H1 (cell line): ENCODE results near the gene RFX2. TPM values are rescaled to one million over a fixed set of nuclear protein-coding genes. Genes with fewer than 3 reads are reported as not detected.

Source experiments
- CTCF ChIA-PET: fragments of 300-600 bp; sonication (Branson Sonifier 250); formaldehyde crosslinking; loops from one replicate; lab custom pipeline; 2021; ENCODE audit not compliant: partially characterized antibody; lab: Charles Lee
- POLR2A ChIA-PET: fragments of 300-600 bp; sonication (Branson Sonifier 250); formaldehyde crosslinking; loops from one replicate; lab custom pipeline; 2021; ENCODE audit warnings: inconsistent platforms; ENCODE audit not compliant: partially characterized antibody; lab: Charles Lee
- DNase-seq, 2 experiments: peaks; one replicate each; pipeline versions ENCODE4 v3.0.0 to v3.0.0-alpha.2; 2010 to 2022; ENCODE audit warnings: low spot score in 2 of 2, low read depth in 1 of 2, mixed read lengths in 1 of 2
- FAIRE-seq: peaks from 2 replicates; lab custom pipeline; 2011; peaks lifted over from hg19 to GRCh38; lab: Jason Lieb, UNC
- H2AFZ ChIP-seq: 2 replicates; pipeline ENCODE4 v1.8.1; 2012; ENCODE audit warnings: low read length, inconsistent platforms
- H2AK5ac ChIP-seq: 2 replicates; pipeline ENCODE4 v1.6.1; 2013; ENCODE audit warnings: low read depth, low read length
- H2BK120ac ChIP-seq: replicated peaks from 2 replicates; pipeline ENCODE3; 2013; ENCODE audit warnings: low read depth, low read length, inconsistent platforms
- H2BK12ac ChIP-seq: 2 replicates; pipeline ENCODE4 v1.6.1; 2013; ENCODE audit warnings: low read depth, low read length
- H2BK15ac ChIP-seq: 2 replicates; pipeline ENCODE4 v1.6.1; 2013; ENCODE audit warnings: low read length
- H2BK20ac ChIP-seq: 2 replicates; pipeline ENCODE4 v1.6.1; 2013; ENCODE audit warnings: low read length
- H2BK5ac ChIP-seq: 2 replicates; pipeline ENCODE4 v1.6.1; 2013; ENCODE audit warnings: low read depth, low read length
- H3K14ac ChIP-seq: 2 replicates; pipeline ENCODE4 v1.6.1; 2013; ENCODE audit warnings: inconsistent platforms; ENCODE audit not compliant: insufficient read length
- H3K18ac ChIP-seq: 2 replicates; pipeline ENCODE4 v1.6.1; 2013; ENCODE audit warnings: low read length; ENCODE audit errors: extremely low read depth
- H3K23ac ChIP-seq: 2 replicates; pipeline ENCODE4 v1.6.1; 2013; ENCODE audit warnings: inconsistent platforms; ENCODE audit not compliant: insufficient read length
- H3K23me2 ChIP-seq: 2 replicates; pipeline ENCODE4 v1.6.1; 2013; ENCODE audit warnings: low read depth, low read length
- H3K27ac ChIP-seq: 2 replicates; pipeline ENCODE4 v1.6.1; 2011; ENCODE audit warnings: low read depth, low read length, inconsistent platforms
- H3K27me3 ChIP-seq, 4 experiments: replicated peaks in 1 of 4; 1 replicate in 1 of 4; 2 replicates in 3 of 4; pipeline versions ENCODE4 v1.6.1 to v1.8.1; 2011 to 2013; ENCODE audit warnings: low read length in 3 of 4, mild to moderate bottlenecking in 3 of 4, inconsistent platforms in 2 of 4, mixed read lengths in 2 of 4, moderate library complexity in 1 of 4; ENCODE audit not compliant: control insufficient read depth in 3 of 4, insufficient read depth in 3 of 4; ENCODE audit errors: extremely low read depth in 1 of 4
- H3K36me3 ChIP-seq, 4 experiments: 2 replicates each; pipeline versions ENCODE4 v1.6.1 to v1.8.1; 2011 to 2013; ENCODE audit warnings: mild to moderate bottlenecking in 4 of 4, low read length in 3 of 4, moderate library complexity in 2 of 4, control low read depth in 1 of 4, inconsistent platforms in 1 of 4; ENCODE audit not compliant: insufficient read depth in 4 of 4, control insufficient read depth in 2 of 4
- H3K4ac ChIP-seq: replicated peaks from 2 replicates; pipeline ENCODE3; 2013; ENCODE audit warnings: low read length, low read depth, mixed read lengths, inconsistent platforms; ENCODE audit not compliant: insufficient read length
- H3K4me1 ChIP-seq, 4 experiments: replicated peaks in 1 of 4; 1 replicate in 1 of 4; 2 replicates in 3 of 4; pipeline versions ENCODE4 v1.6.1 to v1.8.1; 2011 to 2013; ENCODE audit warnings: low read length in 3 of 4, inconsistent platforms in 2 of 4, mixed read lengths in 1 of 4; ENCODE audit not compliant: insufficient read depth in 4 of 4, control insufficient read depth in 3 of 4
- H3K4me2 ChIP-seq, 2 experiments: 2 replicates each; pipeline versions ENCODE4 v1.6.1 to v1.8.1; 2011 to 2013; ENCODE audit warnings: low read depth in 2 of 2, low read length in 2 of 2, control low read depth in 1 of 2, inconsistent platforms in 1 of 2, mild to moderate bottlenecking in 1 of 2; ENCODE audit not compliant: insufficient read depth in 1 of 2
- H3K4me3 ChIP-seq, 4 experiments: fragments of 200-600, 300-600 bp in 1 of 4; sonication (generic), shearing (Covaris generic), sonication (Bioruptor Twin) in 1 of 4; 2 replicates each; pipeline versions ENCODE4 v1.5.1 to v1.8.1; 2011 to 2016; ENCODE audit warnings: low read length in 4 of 4, low read depth in 3 of 4, control low read depth in 2 of 4, inconsistent platforms in 2 of 4, mild to moderate bottlenecking in 2 of 4, mixed read lengths in 1 of 4, moderate library complexity in 1 of 4; ENCODE audit not compliant: insufficient read depth in 2 of 4; ENCODE audit errors: extremely low read depth in 1 of 4
- H3K56ac ChIP-seq: replicated peaks from 2 replicates; pipeline ENCODE3; 2013; ENCODE audit warnings: low read depth, mild to moderate bottlenecking, mixed read lengths, low read length, inconsistent platforms; ENCODE audit not compliant: insufficient read length
- H3K79me1 ChIP-seq: 2 replicates; pipeline ENCODE4 v1.6.1; 2013; ENCODE audit warnings: low read depth, low read length, control low read depth
- H3K79me2 ChIP-seq, 2 experiments: 2 replicates each; pipeline versions ENCODE4 v1.6.1 to v1.8.1; 2012 to 2013; ENCODE audit warnings: low read length in 2 of 2, mild to moderate bottlenecking in 2 of 2, inconsistent platforms in 1 of 2; ENCODE audit not compliant: insufficient read depth in 2 of 2, control insufficient read depth in 1 of 2
- H3K9ac ChIP-seq, 4 experiments: replicated peaks in 1 of 4; 1 replicate in 1 of 4; 2 replicates in 3 of 4; pipeline versions ENCODE4 v1.6.1 to v1.8.1; 2011 to 2013; ENCODE audit warnings: low read depth in 3 of 4, low read length in 3 of 4, control low read depth in 2 of 4, mild to moderate bottlenecking in 2 of 4, moderate library complexity in 2 of 4, inconsistent platforms in 1 of 4; ENCODE audit errors: extremely low read depth in 1 of 4
- H3K9me3 ChIP-seq, 2 experiments: 2 replicates each; pipeline versions ENCODE4 v1.6.1 to v1.8.1; 2012 to 2013; ENCODE audit warnings: mild to moderate bottlenecking in 2 of 2, moderate library complexity in 2 of 2, control low read depth in 1 of 2, inconsistent platforms in 1 of 2, low read depth in 1 of 2, low read length in 1 of 2, mixed read lengths in 1 of 2; ENCODE audit not compliant: insufficient read depth in 2 of 2
- H4K20me1 ChIP-seq, 2 experiments: replicated peaks in 1 of 2; 2 replicates each; pipeline versions ENCODE3 to v1.8.1; 2011 to 2013; ENCODE audit warnings: inconsistent platforms in 2 of 2, low read length in 2 of 2, mild to moderate bottlenecking in 1 of 2; ENCODE audit not compliant: insufficient read depth in 2 of 2, control insufficient read depth in 1 of 2
- H4K5ac ChIP-seq: 2 replicates; pipeline ENCODE4 v1.6.1; 2013; ENCODE audit warnings: low read length, low read depth, mixed read lengths, inconsistent platforms; ENCODE audit not compliant: insufficient read length
- H4K8ac ChIP-seq: 2 replicates; pipeline ENCODE4 v1.8.0; 2013; ENCODE audit warnings: mild to moderate bottlenecking, moderate library complexity, low read length, inconsistent platforms; ENCODE audit not compliant: insufficient read depth; ENCODE audit errors: extremely low read depth
- H4K91ac ChIP-seq: replicated peaks from 2 replicates; pipeline ENCODE3; 2013; ENCODE audit warnings: low read length, mixed read lengths, inconsistent platforms; ENCODE audit not compliant: insufficient read length
- RNF2 ChIP-seq: fragments of 200-900, 300-1000 bp; sonication (generic); IDR thresholded peaks from 2 replicates; pipeline ENCODE4 v1.7.1; 2016; ENCODE audit warnings: borderline replicate concordance, low read depth, mild to moderate bottlenecking, antibody characterized with exemption, low read length; ENCODE audit not compliant: poor library complexity, severe bottlenecking; ENCODE audit errors: missing control alignments
- WGBS, 2 experiments: shearing (Covaris generic) in 1 of 2; methylation state at CpG; one replicate each; pipeline versions ENCODE4 v1.1.6 to v1.1.7; 2013 to 2015; ENCODE audit warnings: low lambda C conversion rate in 2 of 2, mixed read lengths in 2 of 2, inconsistent platforms in 1 of 2, low coverage in 1 of 2, missing lambda C conversion rate in 1 of 2; ENCODE audit not compliant: insufficient replicate concordance in 2 of 2, insufficient coverage in 1 of 2, insufficient read length in 1 of 2; ENCODE audit errors: extremely low coverage in 1 of 2, missing lambda C conversion rate in 1 of 2; 5-methylcytosine and 5-hydroxymethylcytosine counted together
- polyA plus RNA-seq, 7 experiments: library from polyadenylated mRNA; depleted of rRNA in 3 of 7; stranded (reverse) in 5 of 7; unstranded in 2 of 7; fragments of >200 nt in 5 of 7; fragments of 200-250 nt in 2 of 7; gene quantifications; 1 replicate in 5 of 7; 2 replicates in 1 of 7; 4 replicates in 1 of 7; pipeline versions ENCODE4 v1.2.1 to v1.2.3, GENCODE V29; 2011 to 2013; ENCODE audit warnings: missing spikeins in 2 of 7, mixed read lengths in 2 of 7
- total RNA-seq: library from RNA; stranded (reverse); fragmentation: NEBNext Ultra II Directional; extraction: Animal tissue kit (Norgen Biotek cat#: 25700); gene quantifications from 2 replicates; pipeline ENCODE4 v1.2.1, GENCODE V29; 2021

The RFX2 gene
- total and polyA plus RNA-seq, 2 of the 8 experiments (the other 6 are each of a cell fraction or from before 2014, with no cell fraction given), result 4.8 to 5.3 TPM

DNA sequence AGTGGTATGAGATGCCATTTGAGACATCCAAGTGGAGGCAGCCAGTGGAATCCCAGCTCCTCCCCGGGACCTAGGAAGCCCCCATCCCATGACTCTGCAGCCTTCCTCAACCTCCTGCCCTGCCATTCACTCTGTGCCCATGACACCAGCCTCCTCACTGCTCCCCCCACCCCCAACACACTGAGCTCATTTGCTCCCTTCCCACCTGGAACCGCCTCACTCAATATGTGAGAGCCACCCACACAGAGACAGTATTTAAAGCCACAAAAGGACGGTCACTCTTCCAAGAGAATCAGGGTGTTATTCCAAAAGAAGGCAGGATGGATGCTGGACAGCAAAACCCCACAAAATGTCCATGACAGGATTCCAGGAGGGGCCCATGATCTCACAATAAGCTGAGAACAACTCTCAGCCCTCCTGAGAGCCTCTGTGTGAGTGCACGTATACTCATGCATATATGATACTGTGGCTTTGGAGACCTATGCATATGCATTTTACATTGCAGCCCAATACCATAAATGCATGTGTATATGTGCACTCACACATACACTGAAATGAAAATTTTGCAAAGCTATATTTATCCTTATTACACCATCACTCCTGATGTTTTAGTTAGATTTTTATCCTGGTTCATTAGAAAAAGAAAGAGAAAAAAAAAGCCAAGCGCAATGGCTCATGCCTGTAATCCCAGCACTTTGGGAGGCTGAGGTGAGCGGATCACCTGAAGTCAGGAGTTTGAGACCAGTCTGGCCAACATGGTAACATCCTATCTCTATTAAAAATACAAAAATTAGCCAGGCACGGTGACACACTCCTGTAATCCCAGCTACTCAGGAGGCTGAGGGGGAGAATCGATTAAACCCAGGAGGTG, 121.5 kb downstream of the RFX2 start:
- no peak overlapping the region for H2BK15ac ChIP-seq
- no peak overlapping the region for H3K27ac ChIP-seq
- no peak overlapping the region for H4K8ac ChIP-seq
- H4K5ac ChIP-seq, result no peak overlapping the region
- ChIA-PET CTCF (interaction anchor here (0.7 to 13.2 kb wide), 14 partner anchors 9 to 546 kb away, joined by 3 to 306 read pairs (median 5); partner anchors contain the start of gene RANBP3), POLR2A (interaction anchor here (1.1 to 2.8 kb wide), 3 partner anchors 9 to 53 kb away, joined by 4 to 16 read pairs (median 7); partner anchors contain the start of gene RANBP3)
- no peak overlapping the region for H2BK120ac ChIP-seq
- H3K4me3 ChIP-seq, result no peak overlapping the region
- WGBS, 2 experiments, result 89% methylated on average over 8 of the region's 8 CpGs; no CpG with 5 or more reads in 1 of the 2 experiments
- H3K79me2 ChIP-seq, result no peaks in the 10 kb centered on the region
- H3K36me3 ChIP-seq, result no peaks in the 10 kb centered on the region
- peaks cover 0 to 3% (median 0%) of the 10 kb centered on the region in 4 experiments; a peak in 3 of 7 replicates for H3K27me3 ChIP-seq
- no peak overlapping the region for H3K18ac ChIP-seq
- H3K9me3 ChIP-seq, result 0 out of 4 replicates have a peak, but pooled peaks cover 0 to 2% of the 10 kb centered on the region in 2 experiments
- H2BK12ac ChIP-seq, result no peak overlapping the region
- H3K9ac ChIP-seq, result no peak overlapping the region
- H2BK20ac ChIP-seq, result no peak overlapping the region
- H2AK5ac ChIP-seq, result no peak overlapping the region
- H4K20me1 ChIP-seq, result no peaks in the 10 kb centered on the region
- no peak overlapping the region for H4K91ac ChIP-seq
- H3K14ac ChIP-seq, result no peak overlapping the region
- H3K56ac ChIP-seq, result no peak overlapping the region
- H3K23me2 ChIP-seq, result no peaks in the 10 kb centered on the region; the same call in 1 of the 2 replicates
- FAIRE-seq, result no peak
- no peak overlapping the region for H3K4me2 ChIP-seq
- no peak for DNase-seq
- peaks cover 0 to 5% (median 0%) of the 10 kb centered on the region in 4 experiments; a peak in 4 of 7 replicates for H3K4me1 ChIP-seq
- H2AFZ ChIP-seq, result no peak overlapping the region
- H3K79me1 ChIP-seq, result no peaks in the 10 kb centered on the region
- H2BK5ac ChIP-seq, result no peak overlapping the region
- H3K4ac ChIP-seq, result no peak overlapping the region
- H3K23ac ChIP-seq, result no peak overlapping the region
- TF ChIP-seq RNF2, result no peak
